Esophagus squamous epithelium (tissue), 5 donors: ENCODE results near the gene HOXD8. TPM values are rescaled to one million over a fixed set of nuclear protein-coding genes. Genes with fewer than 3 reads are reported as not detected.

ENCODE experiments used
- DNase-seq: peaks from one replicate; lab custom pipeline; 2025; lab: John Stamatoyannopoulos, UW
- H3K27ac ChIP-seq, 4 donors: fragments of 200-600 bp; sonication (generic); one replicate each; pipeline ENCODE4 v1.5.1; 2016 to 2019; ENCODE audit warnings: mild to moderate bottlenecking in 1 of 4
- H3K27me3 ChIP-seq, 4 donors: fragments of 200-600 bp; sonication (generic); 1 replicate in 3 of 4; 2 replicates in 1 of 4; pipeline versions ENCODE4 v1.5.1 to v1.6.0; 2017 to 2021; ENCODE audit warnings: antibody characterized with exemption in 1 of 4
- H3K36me3 ChIP-seq, 3 donors: fragments of 200-600 bp; sonication (generic); one replicate each; pipeline ENCODE4 v1.5.1; 2016 to 2019
- H3K4me1 ChIP-seq, 3 donors: fragments of 200-600 bp; sonication (generic); one replicate each; pipeline ENCODE4 v1.5.1; 2017 to 2019
- H3K4me3 ChIP-seq, 4 donors: fragments of 200-600 bp; sonication (generic); 1 replicate in 3 of 4; 2 replicates in 1 of 4; pipeline ENCODE4 v1.5.1; 2016 to 2019; ENCODE audit warnings: mild to moderate bottlenecking in 2 of 4, moderate library complexity in 1 of 4
- H3K9me3 ChIP-seq, 3 donors: fragments of 200-600 bp; sonication (generic); one replicate each; pipeline ENCODE4 v1.5.1; 2016 to 2019
- CTCF ChIP-seq, 6 experiments: fragments of 450-650 bp in 4 of 6; fragments of 200-600 bp in 2 of 6; sonication (generic) in 2 of 6; IDR thresholded peaks; one replicate each; pipeline ENCODE4 v1.5.1; 2016 to 2019; ENCODE audit warnings: antibody characterized with exemption in 6 of 6, mild to moderate bottlenecking in 4 of 6, moderate library complexity in 4 of 6
- POLR2A ChIP-seq, 4 donors: fragments of 450-650 bp; IDR thresholded peaks; one replicate each; pipeline ENCODE4 v1.6.1; 2017; ENCODE audit warnings: antibody characterized with exemption in 4 of 4, mild to moderate bottlenecking in 4 of 4, moderate library complexity in 3 of 4
- WGBS, 2 donors: methylation state at CpG; one replicate each; pipeline ENCODE4 v1.1.5; 2018; 5-methylcytosine and 5-hydroxymethylcytosine counted together
- intact Hi-C: fragments of 100-400 bp; cut with DNase I; formaldehyde crosslinking; loops from one replicate; pipeline ENCODE4 v1.15.0; 2022
- total RNA-seq, 4 donors: library from RNA; depleted of rRNA; stranded (reverse); fragments of >200 nt; gene quantifications; one replicate each; pipeline ENCODE4 v1.1.0, GENCODE V29; 2016
- donor health status: DM: yes; HTN: yes; CAD: no.

The HOXD8 gene
- total RNA-seq, 4 donors from 2014 or later = 1.2 to 4.6 (median 1.2) TPM; not detected in 1

DNA sequence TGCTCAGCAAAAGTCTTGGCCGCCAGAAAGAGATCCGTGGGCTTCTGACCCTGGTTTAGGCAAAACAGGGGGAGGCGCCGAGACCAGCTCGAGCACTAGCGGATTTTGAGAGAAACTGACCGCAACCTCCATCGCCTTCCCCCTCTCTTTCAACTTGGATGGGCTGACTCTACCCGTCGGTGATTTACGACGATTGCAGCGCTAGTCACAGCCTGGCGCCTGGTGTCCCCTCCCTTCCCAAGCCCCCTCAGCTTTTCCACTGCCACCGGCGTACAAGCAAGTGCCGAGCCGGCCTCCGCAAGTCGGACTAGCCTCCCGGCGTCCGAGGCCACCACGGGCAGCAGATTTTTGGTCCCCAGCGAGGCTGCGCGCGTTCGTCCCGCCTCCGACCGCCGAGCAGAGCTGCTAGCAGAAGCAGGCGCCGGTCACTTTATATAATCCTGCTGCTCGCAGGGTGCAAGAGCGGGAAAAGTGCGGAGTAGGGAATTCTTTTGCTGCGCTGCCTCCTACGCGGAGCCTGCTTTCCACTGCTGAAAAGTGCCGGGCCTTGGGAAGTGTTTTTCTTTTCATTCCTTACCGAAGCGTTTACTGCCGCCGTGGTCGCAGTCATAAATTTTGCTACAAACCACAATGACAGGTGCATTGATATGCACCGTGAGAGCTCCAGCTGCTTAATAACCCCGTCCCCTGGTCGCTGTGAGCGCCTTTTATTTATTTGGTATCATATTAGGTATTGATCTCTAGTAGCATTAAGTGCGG lies 35.3 kb downstream of the HOXD8 start:
- no peak for DNase-seq
- 22 to 32% methylated on average over 10 to 29 of the region's 52 CpGs for WGBS, 2 donors
- Histone ChIP-seq H3K4me1 (peaks cover 6 to 42% (median 10%) of the 10 kb centered on the region in 3 donors), H3K27ac (no peak overlapping the region), H3K4me3 (peak overlapping the region in 1 of 4 donors; percentile 12), H3K36me3 (no peaks in the 10 kb centered on the region), H3K27me3 (peaks cover 33 to 100% (median 54%) of the 10 kb centered on the region in 4 donors), H3K9me3 (no peaks in the 10 kb centered on the region)
- intact Hi-C loops = no loop called here
- no peak for TF ChIP-seq POLR2A (IDR thresholded peaks at IDR 0.05)
- no peak for TF ChIP-seq CTCF (IDR thresholded peaks at IDR 0.05)

DNA sequence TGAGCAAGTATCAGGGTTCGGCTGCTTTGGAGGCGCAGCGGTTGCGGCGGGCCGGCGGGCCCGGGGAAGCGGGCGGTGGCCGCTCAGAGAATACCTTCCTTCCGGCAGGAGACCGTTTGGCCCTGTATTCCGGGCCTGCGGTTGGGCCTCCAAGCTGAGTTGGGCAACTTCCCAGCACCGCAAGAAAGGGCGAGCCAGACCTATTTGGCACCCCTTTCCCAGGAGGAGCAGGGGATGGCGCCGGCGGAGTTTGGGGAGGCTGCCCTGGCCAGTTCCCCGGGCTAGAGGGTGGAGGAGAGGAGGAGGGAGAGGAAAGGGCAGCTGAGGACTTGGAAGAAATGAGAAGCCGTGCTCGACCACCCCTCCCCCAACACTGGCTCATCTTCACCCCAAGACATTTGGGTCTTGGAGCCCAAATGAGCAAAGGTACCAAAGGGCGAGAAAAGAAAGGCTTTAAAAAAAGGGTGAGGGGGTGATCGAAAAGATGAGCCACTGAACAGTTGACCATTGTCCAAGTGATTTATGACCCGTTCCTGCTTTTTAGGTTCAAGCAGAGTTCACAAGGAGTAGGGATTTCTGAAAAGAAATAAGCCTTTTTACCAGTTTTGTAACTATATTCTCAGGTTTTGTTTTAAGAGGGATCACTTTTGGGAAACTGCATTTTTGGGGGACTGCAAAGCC lies 36.0 kb downstream of the HOXD8 start:
- Histone ChIP-seq H3K27me3 (peaks cover 27 to 100% (median 48%) of the 10 kb centered on the region in 4 donors), H3K4me1 (peaks cover under 1 to 35% (median 3%) of the 10 kb centered on the region in 3 donors), H3K9me3 (no peaks in the 10 kb centered on the region), H3K36me3 (no peaks in the 10 kb centered on the region), H3K4me3 (no peak overlapping the region), H3K27ac (no peak overlapping the region)
- TF ChIP-seq POLR2A (IDR thresholded peaks at IDR 0.05) (no peak), CTCF (IDR thresholded peaks at IDR 0.05) (no peak)
- WGBS, 2 donors = 27 to 28% methylated on average over 5 to 16 of the region's 26 CpGs
- DNase-seq = no peak
- intact Hi-C loops = no loop called here

GRCh38 chr2:176166272-176166671 lies 36.8 kb downstream of the HOXD8 start:
- WGBS, 2 donors = 23 to 28% methylated on average over 2 of the region's 2 CpGs
- TF ChIP-seq CTCF (IDR thresholded peaks at IDR 0.05) = no peak
- TF ChIP-seq POLR2A (IDR thresholded peaks at IDR 0.05) = no peak
- Histone ChIP-seq H3K4me1 (peaks cover 0 to 27% (median 0%) of the 10 kb centered on the region in 3 donors), H3K4me3 (no peak overlapping the region), H3K27ac (no peak overlapping the region), H3K36me3 (no peaks in the 10 kb centered on the region), H3K9me3 (no peaks in the 10 kb centered on the region), H3K27me3 (peaks cover 23 to 100% (median 48%) of the 10 kb centered on the region in 4 donors)
- intact Hi-C loops = no loop called here
- no peak for DNase-seq

DNA sequence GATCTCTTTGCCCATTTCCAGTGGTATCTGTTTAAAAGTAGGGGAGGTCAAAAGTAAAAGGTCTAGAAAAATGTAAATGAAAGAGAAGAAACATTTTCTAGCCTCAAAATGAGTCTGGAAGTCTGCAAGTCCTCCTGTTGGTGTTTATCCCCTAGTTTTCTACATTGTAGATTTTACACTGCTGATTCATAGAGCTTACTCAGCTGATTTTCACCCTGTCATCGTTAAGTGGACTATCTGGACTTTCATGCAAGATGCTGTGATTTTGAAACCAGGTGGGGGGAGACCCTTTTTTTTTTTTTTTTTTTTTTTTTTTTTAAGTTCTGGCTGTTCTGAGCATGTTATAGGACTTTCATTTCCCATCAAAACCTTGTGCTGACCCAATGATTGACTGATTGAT lies 37.9 kb downstream of the HOXD8 start:
- Histone ChIP-seq H3K4me1 (peaks cover 0 to 29% (median 0%) of the 10 kb centered on the region in 3 donors), H3K4me3 (no peak overlapping the region), H3K27ac (no peak overlapping the region), H3K27me3 (peaks cover 31 to 100% (median 49%) of the 10 kb centered on the region in 4 donors), H3K9me3 (no peaks in the 10 kb centered on the region), H3K36me3 (no peaks in the 10 kb centered on the region)
- DNase-seq = no peak
- 38 to 48% methylated on average over 1 of the region's 1 CpG for WGBS, 2 donors
- intact Hi-C loops = no loop called here
- no peak for TF ChIP-seq POLR2A (IDR thresholded peaks at IDR 0.05)
- TF ChIP-seq CTCF (IDR thresholded peaks at IDR 0.05) = no peak

DNA sequence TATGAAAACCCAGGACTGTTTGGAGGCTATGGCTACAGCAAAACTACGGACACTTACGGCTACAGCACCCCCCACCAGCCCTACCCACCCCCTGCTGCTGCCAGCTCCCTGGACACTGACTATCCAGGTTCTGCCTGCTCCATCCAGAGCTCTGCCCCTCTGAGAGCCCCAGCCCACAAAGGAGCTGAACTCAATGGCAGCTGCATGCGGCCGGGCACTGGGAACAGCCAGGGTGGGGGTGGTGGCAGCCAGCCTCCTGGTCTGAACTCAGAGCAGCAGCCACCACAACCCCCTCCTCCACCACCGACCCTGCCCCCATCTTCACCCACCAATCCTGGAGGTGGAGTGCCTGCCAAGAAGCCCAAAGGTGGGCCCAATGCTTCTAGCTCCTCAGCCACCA lies 39.7 kb downstream of the HOXD8 start:
- 69 to 82% methylated on average over 2 of the region's 5 CpGs for WGBS, 2 donors
- H3K27me3 ChIP-seq = peaks cover 25 to 100% (median 45%) of the 10 kb centered on the region in 4 donors
- intact Hi-C loops = no loop called here
- H3K27ac ChIP-seq = no peak overlapping the region
- no peak for DNase-seq
- no peak overlapping the region for H3K4me3 ChIP-seq
- H3K36me3 ChIP-seq = no peaks in the 10 kb centered on the region
- TF ChIP-seq POLR2A (IDR thresholded peaks at IDR 0.05) = no peak
- no peak for TF ChIP-seq CTCF (IDR thresholded peaks at IDR 0.05)
- peaks cover 0 to 22% (median 0%) of the 10 kb centered on the region in 3 donors for H3K4me1 ChIP-seq
- H3K9me3 ChIP-seq = no peaks in the 10 kb centered on the region
